Activated CD4-positive, alpha-beta memory T cell treated with anti-CD3 and anti-CD28 coated beads for 36 hours (primary cell): Measurements from ENCODE around the gene SVEP1. TPM values are rescaled to one million over a fixed set of nuclear protein-coding genes. Genes with fewer than 3 reads are reported as not detected.

Source experiments
- CTCF ChIA-PET: fragments of 350-600 bp; sonication (Branson Sonifier 250); formaldehyde crosslinking; loops from one replicate; lab custom pipeline; 2021; ENCODE audit warnings: antibody characterized with exemption, inconsistent platforms; lab: Charles Lee
- POLR2A ChIA-PET: fragments of 350-600 bp; sonication (Branson Sonifier 250); formaldehyde crosslinking; loops from one replicate; lab custom pipeline; 2021; ENCODE audit warnings: antibody characterized with exemption; lab: Charles Lee
- DNase-seq: peaks from one replicate; pipeline ENCODE4 v3.0.0-alpha.2; 2020
- H3K27ac Mint-ChIP-seq: one replicate; pipeline ENCODE4 v1.8.0; 2021; ENCODE audit warnings: mixed read lengths
- H3K27me3 Mint-ChIP-seq: one replicate; pipeline ENCODE4 v1.8.0; 2021; ENCODE audit warnings: mixed read lengths
- H3K36me3 Mint-ChIP-seq: one replicate; pipeline ENCODE4 v1.8.0; 2021; ENCODE audit warnings: mixed read lengths
- H3K4me1 Mint-ChIP-seq: one replicate; pipeline ENCODE4 v1.8.0; 2021; ENCODE audit warnings: low read depth, mixed read lengths
- H3K4me3 Mint-ChIP-seq: one replicate; pipeline ENCODE4 v1.8.0; 2021; ENCODE audit warnings: mild to moderate bottlenecking, mixed read lengths
- H3K9me3 Mint-ChIP-seq: one replicate; pipeline ENCODE4 v1.8.0; 2021; ENCODE audit warnings: mixed read lengths
- intact Hi-C: fragments of 100-400 bp; cut with micrococcal nuclease; formaldehyde crosslinking; loops from one replicate; pipeline ENCODE4 v1.15.1; 2023
- total RNA-seq, 2 experiments: library from RNA; stranded (reverse); gene quantifications; one replicate each; pipeline ENCODE4 v1.2.3, GENCODE V29; 2021

The SVEP1 gene
- total RNA-seq, 2 experiments from 2014 or later, result not detected

DNA sequence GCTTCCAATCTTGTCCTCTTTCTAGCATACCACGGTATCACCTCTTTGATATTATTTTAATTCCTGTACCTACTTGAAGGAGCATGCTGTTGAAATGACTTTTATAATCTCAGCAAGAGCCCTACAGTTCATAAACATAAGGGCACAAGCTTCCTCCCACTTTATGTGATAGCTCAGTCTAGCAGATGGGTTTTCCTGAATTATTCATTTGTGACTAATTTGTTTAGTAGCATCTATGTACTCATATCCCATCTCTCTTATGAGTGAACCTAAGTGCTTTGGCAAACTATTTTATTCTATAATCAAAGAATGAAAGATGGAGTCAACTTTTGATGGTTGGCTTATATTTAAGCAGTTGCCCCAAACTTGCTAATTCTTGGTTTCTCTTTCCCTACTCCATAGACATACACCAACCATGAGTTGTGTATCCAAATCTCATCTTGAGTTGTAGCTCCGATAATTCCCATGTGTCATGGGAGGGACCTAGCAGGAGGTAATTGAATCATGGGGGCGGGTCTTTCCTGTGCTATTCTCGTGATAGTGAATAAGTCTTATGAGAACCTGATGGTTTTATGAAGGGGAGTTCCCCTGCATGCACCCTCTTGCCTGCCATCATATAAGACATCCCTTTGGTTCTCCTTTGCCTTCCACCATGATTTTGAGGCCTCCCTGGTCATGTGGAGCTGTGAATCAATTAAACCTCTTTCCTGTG, 259.6 kb downstream of the SVEP1 start:
- H3K4me3 Mint-ChIP-seq, result no peak overlapping the region
- peaks cover 11% of the 10 kb centered on the region for H3K4me1 Mint-ChIP-seq
- no peaks in the 10 kb centered on the region for H3K36me3 Mint-ChIP-seq

DNA sequence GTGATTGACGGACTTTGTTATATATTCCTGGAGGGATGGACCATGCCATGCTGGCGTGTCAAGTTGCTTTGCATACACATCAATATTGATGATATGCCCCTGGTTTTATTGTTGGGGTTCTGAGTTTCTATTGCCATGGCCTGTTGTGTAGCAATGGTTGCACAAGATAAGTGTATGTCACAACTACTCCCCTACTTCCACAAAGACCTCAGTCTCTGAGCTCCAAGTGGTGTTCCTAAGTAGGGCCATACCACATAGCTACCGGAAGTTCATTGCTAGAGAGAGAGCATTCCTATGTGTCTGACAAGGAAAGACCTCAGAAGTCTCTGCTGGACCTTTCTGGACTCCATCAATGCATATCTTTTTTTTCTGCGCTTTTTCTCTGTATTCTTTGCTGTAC, 261.6 kb downstream of the SVEP1 start:
- CTCF ChIA-PET, result no interaction called here
- intact Hi-C loops, result loop anchor here (5.0 kb wide), 1 partner anchor 61 kb away; the partner anchor contains the start of gene TXN
- POLR2A ChIA-PET, result no interaction called here

More for the DNA sequence above, 259.6 kb downstream of the SVEP1 start:
- CTCF ChIA-PET, result no interaction called here
- Mint-ChIP-seq H3K27ac (no peak overlapping the region), H3K9me3 (no peaks in the 10 kb centered on the region), H3K27me3 (peaks cover 2% of the 10 kb centered on the region)
- POLR2A ChIA-PET, result no interaction called here
- intact Hi-C loops, result loop anchor here (5.0 kb wide), 1 partner anchor 63 kb away; the partner anchor contains the start of gene TXN
- peak; percentile 10 for DNase-seq

GRCh38 chr9:110316261-110317075, 263.1 kb downstream of the SVEP1 start:
- intact Hi-C loops, result loop anchor here (5.0 kb wide), 1 partner anchor 59 kb away; the partner anchor contains the start of gene TXN
- peaks cover 11% of the 10 kb centered on the region for H3K9me3 Mint-ChIP-seq
- no peak overlapping the region for H3K4me3 Mint-ChIP-seq
- peaks cover 2% of the 10 kb centered on the region for H3K27me3 Mint-ChIP-seq
- ChIA-PET POLR2A (no interaction called here), CTCF (interaction anchor here (0.9 kb wide), 1 partner anchor 133 kb away, joined by 3 read pairs; no protein-coding TSS in a partner anchor)
- H3K36me3 Mint-ChIP-seq, result no peaks in the 10 kb centered on the region
- no peak for DNase-seq
- peaks cover 11% of the 10 kb centered on the region for H3K4me1 Mint-ChIP-seq
- H3K27ac Mint-ChIP-seq, result no peak overlapping the region

More for the DNA sequence above, 261.6 kb downstream of the SVEP1 start:
- DNase-seq, result no peak
- no peak overlapping the region for H3K27ac Mint-ChIP-seq
- H3K4me3 Mint-ChIP-seq, result no peak overlapping the region
- peaks cover 2% of the 10 kb centered on the region for H3K9me3 Mint-ChIP-seq
- no peaks in the 10 kb centered on the region for H3K36me3 Mint-ChIP-seq
- H3K27me3 Mint-ChIP-seq, result peaks cover 2% of the 10 kb centered on the region
- peaks cover 11% of the 10 kb centered on the region for H3K4me1 Mint-ChIP-seq

Other genes with a start within 250 kb of the SVEP1 start
- not detected for gene TXNDC8, start 241.9 kb downstream of the SVEP1 start, total RNA-seq
- not detected for gene MUSK, start 89.0 kb upstream of the SVEP1 start, total RNA-seq